Activated CD8-positive, alpha-beta memory T cell treated with anti-CD3 and anti-CD28 coated beads, Interleukin-2, amount 50 U/mL, for 4 hours (primary cell): ENCODE results near the gene SGIP1.

ENCODE experiments used
- DNase-seq: peaks from one replicate; pipeline ENCODE4 v3.0.0-alpha.2; 2020

Gene SGIP1

GRCh38 chr1:66533804-66534740 lies at the start of gene SGIP1:
SGIP1 (plus strand) TSS chr1:66534153; CDS start chr1:66534359, 206 bp downstream.
- DNase-seq: no peak

- no peak for DNase-seq
Observed at GRCh38 chr1:66489151-66489550, 44.8 kb upstream of the SGIP1 start.

GRCh38 chr1:66489972-66490601 lies 43.9 kb upstream of the SGIP1 start:
- no peak for DNase-seq

GRCh38 chr1:66490816-66491215 lies 43.1 kb upstream of the SGIP1 start:
- no peak for DNase-seq

- no peak for DNase-seq
Observed at GRCh38 chr1:66492424-66492823, 41.5 kb upstream of the SGIP1 start.

GRCh38 chr1:66493731-66494130 lies 40.2 kb upstream of the SGIP1 start:
- DNase-seq: no peak

- no peak for DNase-seq
Observed at GRCh38 chr1:66494482-66494881, 39.5 kb upstream of the SGIP1 start.

- no peak for DNase-seq
Observed at GRCh38 chr1:66495495-66495894, 38.5 kb upstream of the SGIP1 start.

- no peak for DNase-seq
Observed at GRCh38 chr1:66497910-66498309, 36.0 kb upstream of the SGIP1 start.

- DNase-seq: no peak
Observed at GRCh38 chr1:66500301-66500700, 33.7 kb upstream of the SGIP1 start.

GRCh38 chr1:66502086-66502485 lies 31.9 kb upstream of the SGIP1 start:
- DNase-seq: no peak

- DNase-seq: no peak
Observed at GRCh38 chr1:66503841-66504470, 30.0 kb upstream of the SGIP1 start.

GRCh38 chr1:66505671-66506392 lies 28.1 kb upstream of the SGIP1 start:
- DNase-seq: no peak

- no peak for DNase-seq
Observed at GRCh38 chr1:66506393-66506687, 27.6 kb upstream of the SGIP1 start.

- DNase-seq: no peak
Observed at GRCh38 chr1:66506991-66507390, 27.0 kb upstream of the SGIP1 start.

GRCh38 chr1:66510407-66510806 lies 23.5 kb upstream of the SGIP1 start:
- no peak for DNase-seq

- no peak for DNase-seq
Observed at GRCh38 chr1:66511118-66511517, 22.8 kb upstream of the SGIP1 start.

- no peak for DNase-seq
Observed at GRCh38 chr1:66517959-66518358, 16.0 kb upstream of the SGIP1 start.

GRCh38 chr1:66518654-66519053 lies 15.3 kb upstream of the SGIP1 start:
- DNase-seq: no peak

- no peak for DNase-seq
Observed at GRCh38 chr1:66519992-66520391, 14.0 kb upstream of the SGIP1 start.

GRCh38 chr1:66520655-66521054 lies 13.3 kb upstream of the SGIP1 start:
- no peak for DNase-seq

- no peak for DNase-seq
Observed at GRCh38 chr1:66521721-66522365, 12.1 kb upstream of the SGIP1 start.

- DNase-seq: no peak
Observed at GRCh38 chr1:66523562-66523961, 10.4 kb upstream of the SGIP1 start.
